GM18870 (cell line): ENCODE data around the gene SDS.
A peak's percentile ranks its signal among the peaks of the same experiment; 100 is the strongest.

Experiments used
- ATAC-seq: cut with Tn5 transposase; IDR thresholded peaks from one replicate; pipeline ENCODE4 v1.9.1; 2021; ENCODE audit warnings: moderate library complexity; ENCODE audit not compliant: unreplicated experiment

SDS gene

DNA sequence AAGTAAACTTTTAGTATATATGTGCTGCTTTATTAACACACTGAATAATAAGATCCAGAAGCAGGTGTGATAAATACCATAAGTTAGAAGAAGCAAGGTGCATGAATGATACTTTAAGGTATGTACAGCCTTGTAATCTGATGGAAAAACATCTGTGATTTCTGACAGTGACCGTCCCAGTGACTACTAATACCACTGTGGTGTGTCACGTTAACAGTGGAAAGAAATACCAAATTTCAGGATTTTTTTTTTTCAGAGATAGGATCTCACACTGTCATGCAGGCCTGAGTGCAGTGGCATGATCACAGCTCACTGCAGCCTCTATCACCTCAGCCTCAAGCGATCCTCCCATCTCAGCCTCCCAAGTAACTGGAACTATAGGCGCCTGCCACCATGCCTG is 21.5 kb downstream of the SDS start:
- ATAC-seq: no peak

DNA sequence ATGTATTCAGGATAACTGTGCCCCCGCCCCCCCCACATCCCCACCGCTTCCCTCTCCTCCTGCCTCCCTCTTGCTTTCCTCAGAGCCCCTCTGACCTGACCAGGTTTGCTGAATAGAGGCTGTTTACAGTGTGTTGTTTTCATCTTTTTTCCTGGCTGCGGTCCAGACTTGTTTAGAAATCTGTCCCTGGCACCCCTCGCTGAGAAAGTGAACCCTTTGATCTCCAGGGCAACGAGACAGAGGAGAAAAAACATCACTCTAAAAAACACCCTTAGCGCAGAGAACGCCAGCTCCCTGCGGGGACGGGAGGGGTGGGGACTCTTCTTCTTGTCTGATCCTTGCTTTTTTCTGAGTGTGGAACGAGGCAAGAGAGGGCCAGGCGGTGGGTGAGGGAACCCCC is 22.5 kb downstream of the SDS start:
- ATAC-seq: no peak

DNA sequence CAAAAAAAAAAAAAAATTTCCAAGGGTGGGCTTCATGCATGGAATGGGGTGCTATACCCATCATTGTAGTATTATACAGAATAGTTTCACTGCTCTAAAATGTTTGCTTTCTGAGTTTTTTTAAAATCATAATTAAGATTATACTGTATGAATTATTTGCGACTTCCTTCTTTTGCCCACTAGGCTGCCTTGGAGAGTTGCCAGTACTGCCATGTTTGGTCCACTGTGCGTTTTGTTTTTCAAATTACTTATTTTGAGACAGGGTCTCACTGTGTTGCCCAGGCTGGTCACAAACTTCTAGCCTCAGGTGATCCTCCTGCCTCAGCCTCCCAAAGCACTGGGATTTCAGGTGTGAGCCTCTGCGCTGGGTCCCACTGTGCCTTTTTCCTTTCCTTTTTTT is 25.4 kb downstream of the SDS start:
- ATAC-seq: no peak

DNA sequence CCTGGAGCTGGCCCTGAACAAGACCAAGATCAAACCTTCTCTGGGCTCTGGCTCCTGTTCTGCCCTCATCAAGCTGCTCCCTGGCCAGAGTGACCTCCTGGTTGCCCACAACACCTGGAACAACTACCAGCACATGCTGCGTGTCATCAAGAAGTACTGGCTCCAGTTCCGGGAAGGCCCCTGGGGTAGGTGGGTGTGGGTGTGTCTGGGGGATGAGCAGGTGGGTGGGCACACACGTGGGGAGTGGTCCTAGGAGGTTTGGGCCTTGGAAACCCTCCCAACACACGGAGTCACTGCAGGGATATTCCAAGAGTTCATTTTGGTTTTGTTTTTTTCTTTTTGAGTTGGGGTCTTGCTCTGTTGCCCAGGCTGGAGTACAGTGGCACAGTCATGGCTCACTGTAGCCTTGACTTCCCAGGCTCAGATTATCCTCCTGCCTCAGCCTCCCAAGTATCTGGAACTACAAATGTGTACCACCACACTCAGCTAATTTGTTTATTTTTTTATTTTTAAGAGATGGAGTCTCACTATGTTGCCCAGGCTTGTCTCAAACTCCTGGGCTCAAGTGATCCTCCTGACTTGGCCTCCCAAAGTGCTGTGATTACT is 28.8 kb downstream of the SDS start:
- no peak for ATAC-seq

DNA sequence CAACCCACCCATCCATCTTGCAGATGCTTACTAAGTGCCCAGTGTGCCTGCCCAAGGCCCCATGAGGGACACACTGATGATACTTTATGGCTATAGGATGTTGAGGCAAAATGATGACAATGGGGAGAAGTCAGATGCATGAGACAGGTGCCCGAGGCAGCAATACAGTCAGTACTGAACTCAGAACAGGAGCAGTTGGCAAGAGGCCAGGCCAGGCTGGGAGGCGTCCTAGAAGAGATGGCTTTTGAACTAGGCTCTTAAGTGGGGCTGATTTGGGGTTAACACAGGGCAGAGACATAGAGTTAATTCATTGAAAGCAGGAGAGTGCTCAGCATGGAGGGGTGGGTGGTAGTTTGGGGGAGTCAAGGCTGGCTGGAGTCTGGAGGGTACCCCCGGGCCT is 29.7 kb downstream of the SDS start:
- ATAC-seq: no peak

DNA sequence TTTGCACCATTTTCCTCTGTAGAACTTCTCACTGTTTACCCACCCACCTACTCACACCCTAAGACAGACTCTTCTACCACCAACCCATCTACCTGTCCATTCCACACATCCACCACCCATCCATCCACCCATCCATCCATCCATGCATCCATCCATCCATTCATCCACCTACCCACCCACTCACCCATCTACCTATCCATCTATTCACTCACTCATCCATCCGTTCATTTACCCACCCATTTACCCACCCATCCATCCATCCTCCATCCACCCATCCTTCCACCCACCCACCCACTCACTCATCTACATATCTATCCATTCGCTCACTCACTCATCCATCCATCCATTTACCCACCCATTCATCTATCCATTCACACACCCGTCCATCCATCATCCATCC is 30.2 kb downstream of the SDS start:
- no peak for ATAC-seq

DNA sequence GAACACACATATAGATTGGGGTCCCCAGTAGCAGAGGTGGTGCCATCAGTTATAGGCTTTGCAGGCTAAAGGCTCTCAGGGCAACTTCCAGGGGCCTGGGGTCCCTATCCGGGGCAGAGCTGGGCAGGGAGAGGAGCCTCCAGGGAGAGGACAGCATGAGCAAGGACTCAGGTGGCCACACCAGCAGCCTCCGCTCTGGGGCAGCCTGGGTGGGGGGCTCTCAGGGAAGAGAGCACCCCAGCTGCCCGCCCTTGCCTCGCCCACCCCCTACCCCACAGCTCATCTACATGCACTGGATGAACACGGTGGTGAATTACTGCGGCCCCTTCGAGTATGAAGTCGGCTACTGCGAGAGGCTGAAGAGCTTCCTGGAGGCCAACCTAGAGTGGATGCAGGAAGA is 31.3 kb downstream of the SDS start:
- ATAC-seq: no peak

DNA sequence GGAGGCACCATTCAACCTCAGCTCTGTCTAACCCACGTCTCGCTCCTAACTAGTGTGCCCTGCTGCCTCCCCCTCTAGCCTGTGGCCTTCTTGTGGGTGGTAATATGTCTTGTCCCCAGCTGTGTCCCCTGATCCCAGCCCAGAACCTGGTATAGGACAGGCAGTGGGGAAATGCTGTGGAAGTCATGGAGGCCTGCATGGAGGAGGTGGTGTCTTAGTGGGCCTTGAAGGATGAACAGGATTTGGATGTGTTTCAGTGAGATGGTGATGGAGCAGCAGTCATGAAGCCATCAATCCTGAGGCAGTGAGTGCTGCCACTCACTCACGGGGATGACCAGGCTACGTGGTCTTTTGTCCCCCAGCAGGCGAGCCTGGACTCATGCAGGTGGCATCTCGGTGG is 31.9 kb downstream of the SDS start:
- no peak for ATAC-seq

DNA sequence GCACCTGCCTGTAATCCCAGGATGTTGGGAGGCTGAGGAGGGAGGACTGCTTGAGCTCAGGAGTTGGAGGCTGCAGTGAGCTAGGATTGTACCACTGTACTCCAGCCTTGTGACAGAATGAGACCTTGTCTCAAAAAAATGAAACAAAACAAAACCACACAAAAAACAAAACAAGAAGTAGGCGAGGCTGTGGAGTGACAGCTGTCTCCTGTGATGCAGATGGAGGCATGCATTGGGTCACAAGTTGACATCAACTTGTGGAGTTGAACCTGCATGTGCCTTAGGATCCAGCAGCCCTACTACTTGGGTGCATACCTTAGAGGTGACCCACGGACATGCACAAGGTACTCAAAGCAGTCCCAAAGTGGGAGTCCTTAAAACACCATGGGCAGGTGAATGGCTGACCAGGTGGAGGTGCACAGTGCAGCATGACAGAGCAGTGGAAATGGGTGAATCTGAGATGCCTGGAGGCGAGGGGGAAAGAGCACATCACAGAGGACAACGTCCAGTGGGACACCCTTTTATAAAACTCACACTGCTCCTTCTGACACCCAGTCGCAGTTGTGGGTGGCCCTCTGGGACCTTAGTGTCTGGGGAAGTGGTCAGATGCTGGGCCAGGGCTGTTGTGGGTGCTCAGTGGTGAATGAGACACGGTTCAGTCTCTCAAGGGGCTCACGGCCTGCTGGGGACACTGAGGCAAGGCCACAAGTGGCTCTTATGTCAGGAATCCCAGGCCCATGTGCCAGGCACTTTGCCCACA is 32.6 kb downstream of the SDS start:
- no peak for ATAC-seq

DNA sequence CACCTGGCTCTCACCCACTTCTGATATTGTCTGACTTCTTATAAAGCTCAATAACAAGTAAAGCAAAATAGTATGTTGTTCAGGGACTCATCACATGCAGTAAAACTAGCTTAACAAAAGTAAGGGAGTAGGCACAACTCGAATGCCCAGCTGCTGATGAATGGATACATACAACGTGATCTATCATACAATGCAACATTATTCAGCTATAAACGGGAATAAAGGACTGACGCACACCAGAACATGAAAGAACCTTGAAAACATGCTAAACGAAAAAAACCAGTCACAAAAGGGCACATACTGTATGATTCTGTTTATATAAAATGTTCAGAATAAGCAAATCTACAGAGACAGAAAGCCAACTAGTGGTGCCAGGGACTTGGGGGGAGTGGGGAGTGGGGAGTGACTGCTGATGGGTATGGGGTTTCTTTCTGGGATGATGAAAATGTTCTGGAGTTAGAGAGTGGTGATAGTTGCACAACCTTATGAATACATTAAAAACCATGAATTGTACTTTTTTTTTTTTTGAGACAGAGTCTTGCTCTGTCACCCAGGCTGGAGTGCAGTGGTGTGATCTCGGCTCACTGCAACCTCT is 34.2 kb downstream of the SDS start:
- no peak for ATAC-seq

DNA sequence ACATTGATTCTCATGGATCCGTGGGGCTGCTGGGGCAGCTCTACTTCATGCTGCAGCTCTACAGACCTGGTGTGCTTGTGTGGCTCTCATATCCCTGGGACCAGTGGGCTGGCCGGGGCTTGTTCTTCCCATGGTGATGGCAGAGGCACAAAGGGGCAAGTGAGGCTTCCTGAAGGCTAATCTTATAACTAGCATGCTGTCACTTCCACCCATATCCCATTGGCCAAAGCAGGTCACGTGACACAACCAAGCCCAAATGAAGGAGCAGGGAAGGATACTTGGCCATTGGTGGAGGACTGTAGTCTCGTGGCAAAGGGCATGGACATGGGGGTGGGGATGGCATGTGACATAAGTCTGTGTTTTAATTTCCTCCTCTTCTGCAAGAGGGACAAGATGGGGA is 35.4 kb downstream of the SDS start:
- ATAC-seq: no peak

DNA sequence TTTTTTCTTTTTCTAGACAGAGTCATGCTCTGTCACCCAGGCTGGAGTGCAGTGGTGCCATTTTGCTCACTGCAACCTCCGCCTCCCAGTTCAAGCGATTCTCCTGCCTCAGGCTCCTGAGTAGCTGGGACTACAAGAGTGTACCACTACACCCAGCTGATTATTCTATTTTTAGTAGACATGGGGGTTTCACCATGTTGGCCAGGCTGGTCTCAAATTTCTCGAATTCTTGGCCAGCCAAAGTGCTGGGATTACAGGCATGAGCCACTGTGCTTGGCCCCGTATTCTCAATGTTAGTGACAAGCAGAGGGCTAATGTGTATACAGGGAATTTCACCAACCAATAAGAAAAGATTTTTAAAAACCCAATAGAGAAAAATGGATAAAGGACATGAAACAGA is 36.9 kb downstream of the SDS start:
- ATAC-seq: no peak

DNA sequence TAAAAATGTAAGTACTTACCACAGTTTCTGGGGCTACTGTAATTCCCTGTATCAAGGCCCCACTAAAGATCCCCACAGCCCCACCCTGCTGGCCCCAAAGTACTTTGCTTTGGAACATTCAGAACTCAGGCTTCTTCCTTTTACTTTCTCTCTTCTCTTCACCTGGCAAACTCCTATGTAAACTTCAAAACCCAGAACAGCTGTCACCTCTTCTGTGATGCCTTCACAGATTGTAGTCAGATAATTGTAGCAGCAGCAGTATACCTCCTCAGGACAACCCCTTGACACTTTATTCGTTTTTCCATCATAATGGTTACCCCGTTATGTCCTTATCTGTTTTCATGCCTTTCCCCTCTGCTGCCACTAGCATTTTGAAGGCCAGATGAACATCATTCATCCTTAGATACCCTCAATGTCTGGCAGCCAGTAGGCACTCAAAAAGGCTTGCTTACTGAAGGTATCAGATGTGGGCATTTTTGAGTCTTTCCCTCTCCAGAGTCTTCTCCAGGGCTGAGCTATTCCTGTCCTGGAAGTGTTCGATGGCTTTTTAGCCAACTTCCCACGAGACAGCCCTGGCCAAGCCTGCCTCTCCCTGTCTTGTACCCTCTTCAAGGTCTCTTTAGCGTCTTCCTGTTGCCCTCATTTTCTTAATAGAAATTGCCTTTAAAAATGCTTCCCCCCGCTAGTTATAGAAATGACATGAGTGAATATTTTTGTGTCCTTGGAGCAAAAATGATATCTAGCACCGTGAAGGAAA is 37.9 kb downstream of the SDS start:
- no peak for ATAC-seq

DNA sequence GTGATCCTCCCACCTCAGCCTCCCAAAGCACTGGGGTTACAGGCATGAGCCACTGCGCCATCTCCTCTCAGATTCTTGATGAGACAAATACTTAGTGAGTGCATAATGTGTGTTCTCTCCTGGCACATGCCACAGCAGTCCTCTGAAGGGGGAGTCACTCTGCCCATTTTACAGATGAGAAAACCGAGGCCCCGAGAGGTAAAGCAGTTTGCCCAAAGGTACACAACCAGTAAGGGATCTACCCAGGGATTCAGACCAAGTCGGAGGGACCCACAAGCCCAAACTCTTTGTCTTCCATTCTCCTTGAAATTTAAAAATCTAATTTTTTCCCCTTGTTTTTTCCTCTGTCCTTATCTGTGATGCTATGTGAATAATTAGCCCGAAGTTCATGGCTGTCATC is 39.0 kb downstream of the SDS start:
- ATAC-seq: no peak

DNA sequence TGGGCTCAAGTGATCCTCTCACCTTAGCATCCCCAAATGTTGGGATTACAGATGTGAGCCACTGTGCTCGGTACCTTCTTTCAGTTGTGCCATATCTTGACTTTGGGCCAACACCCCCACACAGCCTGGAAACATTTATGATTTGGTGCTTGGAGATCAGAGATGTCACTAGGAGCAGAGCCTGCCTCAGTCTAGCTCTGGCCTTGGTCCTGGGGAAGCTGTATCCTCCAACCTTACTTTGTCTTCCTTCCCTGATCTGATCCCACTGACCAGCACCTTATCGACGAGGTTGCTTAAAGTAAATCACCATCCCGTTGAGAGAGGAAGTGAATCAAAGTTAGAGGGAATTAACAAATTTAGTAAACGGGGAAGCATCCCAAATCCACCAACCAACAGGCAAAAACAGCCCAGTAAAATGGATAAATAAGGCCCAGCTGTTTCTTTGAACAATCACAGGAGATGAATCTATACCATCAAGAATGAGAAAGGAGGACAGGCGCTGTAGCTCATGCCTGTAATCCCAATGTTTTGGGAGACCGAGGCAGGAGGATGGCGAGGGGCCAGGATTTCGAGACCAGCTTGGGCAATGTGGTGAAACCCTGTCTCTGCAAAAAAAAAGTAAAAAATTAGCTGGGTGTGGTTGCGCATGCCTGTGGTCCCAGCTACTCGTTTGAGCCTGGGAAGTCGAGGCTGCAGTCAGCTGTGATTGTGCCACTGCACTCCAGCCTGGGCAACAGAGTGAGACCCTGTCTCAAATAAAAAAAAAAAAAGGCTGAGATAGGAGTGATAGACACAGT is 41.9 kb downstream of the SDS start:
- no peak for ATAC-seq

DNA sequence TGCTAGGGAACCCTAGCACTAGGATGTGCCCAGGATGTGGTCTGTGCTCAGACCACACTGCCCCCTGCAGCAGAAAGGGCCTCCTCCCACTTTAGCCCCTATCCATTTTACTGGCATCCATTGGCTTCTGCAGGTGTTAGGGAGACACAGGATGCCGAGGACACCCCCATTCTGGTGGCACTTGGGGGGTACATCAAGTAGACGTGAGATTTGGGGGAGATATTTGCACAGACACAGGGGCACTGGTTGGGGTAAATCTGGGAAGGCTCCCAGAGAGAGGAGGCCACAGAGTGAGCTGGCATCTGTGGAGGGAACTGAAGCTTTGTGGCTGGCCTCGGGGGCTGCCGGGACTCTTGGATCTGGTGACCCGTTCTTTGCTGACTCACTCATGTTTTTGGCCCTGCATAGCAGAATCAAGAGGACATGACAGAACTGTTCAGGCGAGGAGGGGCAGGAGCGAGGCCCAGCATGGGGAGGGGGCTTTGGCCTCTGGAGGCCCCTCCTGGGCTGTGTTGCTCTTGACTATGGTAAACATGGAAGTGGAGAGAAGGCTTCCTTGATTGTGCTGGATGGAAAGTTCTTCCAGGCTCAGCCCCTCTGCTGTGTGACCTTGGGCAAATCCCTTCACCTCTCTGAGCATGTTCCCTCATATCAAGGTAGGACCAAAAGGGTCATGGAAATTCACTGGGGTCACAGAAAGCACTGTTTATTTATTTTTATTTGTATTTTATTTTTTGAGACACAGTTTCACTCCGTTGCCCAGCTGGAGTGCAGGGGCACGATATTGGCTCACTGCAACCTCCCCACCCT is 43.5 kb downstream of the SDS start:
- ATAC-seq: no peak

DNA sequence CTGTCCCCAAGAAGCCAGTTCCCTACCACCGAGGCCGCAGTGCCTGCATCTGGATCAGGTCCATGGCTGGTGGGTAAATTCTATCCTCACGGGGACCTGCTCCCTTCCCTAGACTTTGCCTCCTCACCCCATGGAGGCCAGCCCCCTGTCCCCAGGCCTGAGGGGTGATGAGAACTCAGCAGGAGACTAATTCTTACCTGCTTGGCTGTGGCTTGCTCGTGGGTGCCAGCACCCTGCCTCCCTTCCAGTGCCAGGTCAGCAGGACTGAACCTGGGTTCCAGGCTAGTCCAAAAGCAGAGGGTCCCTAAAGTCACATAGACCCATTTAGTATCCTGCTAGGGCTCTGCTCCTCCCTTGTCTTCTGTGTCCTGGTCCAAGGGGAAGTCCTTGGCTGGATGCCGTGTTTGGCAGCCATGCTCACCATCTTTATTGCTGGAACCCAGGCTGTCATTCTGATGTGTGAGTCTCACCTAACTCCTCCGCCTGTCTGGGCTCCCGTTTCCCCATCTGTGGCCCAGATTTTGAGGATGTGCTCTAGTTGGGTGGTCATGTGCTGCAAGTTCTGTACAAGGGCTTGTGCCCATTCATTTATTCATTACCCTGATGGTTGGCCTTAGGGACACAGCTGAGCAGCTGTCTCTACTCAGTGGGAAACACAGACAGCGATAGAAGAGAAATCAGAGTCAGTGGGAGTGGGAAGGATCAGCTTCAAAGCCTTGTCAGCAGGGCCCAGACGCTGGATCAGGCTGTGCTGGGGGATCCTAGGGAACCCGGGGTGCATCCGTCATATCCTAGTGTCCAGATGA is 44.4 kb downstream of the SDS start:
- no peak for ATAC-seq

DNA sequence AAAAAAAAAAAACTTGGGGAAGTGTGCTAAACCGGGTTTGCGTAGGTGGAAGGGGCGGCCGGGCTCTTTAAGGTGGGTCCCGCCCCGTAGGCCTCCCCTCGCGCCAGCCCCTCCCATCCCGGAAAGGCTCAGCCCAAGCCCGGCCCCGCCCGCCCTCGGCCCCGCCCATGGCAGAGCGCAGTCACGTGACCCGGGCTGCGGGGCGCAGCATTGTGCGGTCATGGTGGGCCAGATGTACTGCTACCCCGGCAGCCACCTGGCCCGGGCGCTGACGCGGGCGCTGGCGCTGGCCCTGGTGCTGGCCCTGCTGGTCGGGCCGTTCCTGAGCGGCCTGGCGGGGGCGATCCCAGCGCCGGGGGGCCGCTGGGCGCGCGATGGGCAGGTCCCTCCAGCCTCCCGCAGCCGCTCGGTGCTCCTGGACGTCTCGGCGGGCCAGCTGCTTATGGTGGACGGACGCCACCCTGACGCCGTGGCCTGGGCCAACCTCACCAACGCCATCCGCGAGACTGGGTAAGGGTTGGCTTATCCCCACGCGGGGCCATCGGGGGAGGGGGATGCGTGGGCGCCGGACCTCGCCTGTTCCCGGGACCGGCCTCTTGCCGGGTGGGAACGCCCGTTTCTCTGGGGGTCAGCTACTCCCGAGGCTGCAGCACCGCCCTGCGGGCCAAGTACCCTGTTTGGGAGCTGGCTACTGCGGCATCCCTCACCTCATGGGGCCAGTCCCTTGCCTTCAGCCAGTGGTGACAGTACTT is 45.1 kb downstream of the SDS start, which contains the start of gene PLBD2:
Gene PLBD2, plus strand, starts transcription at position 207 of the 752 bp plus-strand sequence. Its CDS starts 14 bp downstream, at position 221.
- peak; percentile 60 for ATAC-seq
